Measurements from ENCODE around the gene AMOTL2. TPM values are rescaled to one million over a fixed set of nuclear protein-coding genes. Genes with fewer than 3 reads are reported as not detected.
A peak's percentile ranks its signal among the peaks of the same experiment; 100 is the strongest.

AMOTL2 gene
- total RNA-seq, 1 experiment from 2014 or later: 30.9 TPM

DNA sequence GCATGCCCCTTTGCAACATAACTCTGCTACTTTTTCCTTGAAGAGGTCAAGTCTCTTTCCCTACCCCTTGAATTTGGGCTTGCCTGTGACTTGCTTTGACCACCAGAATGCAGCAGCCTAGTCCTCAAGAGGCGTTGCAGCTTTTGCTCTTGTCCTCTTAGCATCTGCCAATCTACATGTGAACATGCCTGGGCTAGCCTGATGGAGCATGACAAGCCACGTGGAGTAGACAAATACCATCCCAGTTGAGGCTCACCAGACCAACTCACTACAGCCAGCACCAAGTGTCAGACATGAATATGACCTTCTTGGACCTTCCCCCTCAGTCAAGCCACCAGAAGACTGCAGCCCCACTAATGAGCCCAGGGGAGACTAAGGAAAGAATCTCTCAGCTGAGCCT, 32.9 kb downstream of the AMOTL2 start:
- Histone ChIP-seq H2BK5ac (ENCODE audit: insufficient read length, low read length) (no peak overlapping the region), H2BK12ac (ENCODE audit: insufficient read length, low read depth, low read length) (no peak overlapping the region), H2BK120ac (ENCODE audit: low read depth, low read length, poor library complexity, severe bottlenecking) (no peak overlapping the region), H4K91ac (ENCODE audit: insufficient read length, low read depth, low read length) (no peak overlapping the region), H4K8ac (replicated peaks; ENCODE audit: insufficient read length, low read depth, low read length) (no peak overlapping the region), H3K18ac (ENCODE audit: insufficient read length, low read depth, low read length) (no peak overlapping the region), H3K4me1 (ENCODE audit: insufficient read depth, low read length) (no peaks in the 10 kb centered on the region), H3K27me3 (ENCODE audit: insufficient read depth, low read length) (no peaks in the 10 kb centered on the region), H4K5ac (ENCODE audit: insufficient read length, low read depth, low read length) (no peak overlapping the region), H3K14ac (ENCODE audit: insufficient read depth, low read length) (no peak overlapping the region), H2AK5ac (ENCODE audit: insufficient read length, low read length) (no peak overlapping the region), H3K27ac (ENCODE audit: insufficient read length, low read depth, low read length) (no peak overlapping the region), H3K56ac (ENCODE audit: insufficient read length, low read depth, low read length) (no peak overlapping the region), H4K20me1 (ENCODE audit: control insufficient read depth, insufficient read depth, insufficient read length) (no peaks in the 10 kb centered on the region), H2BK15ac (ENCODE audit: low read depth, low read length) (no peak overlapping the region), H3T11ph (ENCODE audit: low read length) (no peak overlapping the region), H3K9me3 (ENCODE audit: control insufficient read depth, low read depth, low read length) (no peaks in the 10 kb centered on the region), H3K23me2 (ENCODE audit: insufficient read length, low read depth, low read length, poor library complexity, severe bottlenecking) (no peaks in the 10 kb centered on the region), H3K4ac (ENCODE audit: low read depth, low read length) (no peak overlapping the region), H3K23ac (ENCODE audit: insufficient read length, low read depth, low read length) (no peak overlapping the region), H2AFZ (ENCODE audit: low read length) (no peak overlapping the region), H3K79me1 (ENCODE audit: insufficient read depth, low read depth, low read length, poor library complexity, severe bottlenecking) (no peaks in the 10 kb centered on the region), H2BK20ac (ENCODE audit: low read depth, low read length, poor library complexity, severe bottlenecking) (no peak overlapping the region), H3K4me2 (ENCODE audit: insufficient read depth, insufficient read length, low read length) (no peak overlapping the region), H3K9ac (ENCODE audit: extremely low read depth, insufficient read length, low read length) (no peak overlapping the region), H3K79me2 (ENCODE audit: insufficient read depth, low read length) (no peaks in the 10 kb centered on the region)
- H3K27ac Mint-ChIP-seq: peak overlapping the region in 1 of 3 experiments; percentile 76; a peak in 1 of 7 replicates
- WGBS (ENCODE audit: extremely low coverage, insufficient read length, low lambda C conversion rate): no CpG with 5 or more reads among the region's 2 CpGs
- TF ChIP-seq, protein P1, sequence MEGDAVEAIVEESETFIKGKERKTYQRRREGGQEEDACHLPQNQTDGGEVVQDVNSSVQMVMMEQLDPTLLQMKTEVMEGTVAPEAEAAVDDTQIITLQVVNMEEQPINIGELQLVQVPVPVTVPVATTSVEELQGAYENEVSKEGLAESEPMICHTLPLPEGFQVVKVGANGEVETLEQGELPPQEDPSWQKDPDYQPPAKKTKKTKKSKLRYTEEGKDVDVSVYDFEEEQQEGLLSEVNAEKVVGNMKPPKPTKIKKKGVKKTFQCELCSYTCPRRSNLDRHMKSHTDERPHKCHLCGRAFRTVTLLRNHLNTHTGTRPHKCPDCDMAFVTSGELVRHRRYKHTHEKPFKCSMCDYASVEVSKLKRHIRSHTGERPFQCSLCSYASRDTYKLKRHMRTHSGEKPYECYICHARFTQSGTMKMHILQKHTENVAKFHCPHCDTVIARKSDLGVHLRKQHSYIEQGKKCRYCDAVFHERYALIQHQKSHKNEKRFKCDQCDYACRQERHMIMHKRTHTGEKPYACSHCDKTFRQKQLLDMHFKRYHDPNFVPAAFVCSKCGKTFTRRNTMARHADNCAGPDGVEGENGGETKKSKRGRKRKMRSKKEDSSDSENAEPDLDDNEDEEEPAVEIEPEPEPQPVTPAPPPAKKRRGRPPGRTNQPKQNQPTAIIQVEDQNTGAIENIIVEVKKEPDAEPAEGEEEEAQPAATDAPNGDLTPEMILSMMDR (conservative IDR thresholded peaks at IDR 0.05): no peak
- peaks cover 0 to under 1% of the 10 kb centered on the region in 2 experiments; a peak in 1 of 5 replicates for H3K9me3 Mint-ChIP-seq
- no peak overlapping the region for H3K4me3 Mint-ChIP-seq
- no peak for DNase-seq
- H3K27me3 Mint-ChIP-seq (ENCODE audit: low read depth): peaks cover 8% of the 10 kb centered on the region
- H3K36me3 Mint-ChIP-seq (ENCODE audit: insufficient read depth in 1 of 3, low read depth in 3 of 3): peaks cover 0 to 2% (median under 1%) of the 10 kb centered on the region in 3 experiments; a peak in 2 of 7 replicates
- peaks cover 5 to 16% of the 10 kb centered on the region in 2 experiments; a peak in 3 of 4 replicates for H3K4me1 Mint-ChIP-seq

Data from H9 (cell line).